Left ventricle myocardium inferior (tissue), 1 donor: ENCODE results near the gene MAGEF1. TPM values are rescaled to one million over a fixed set of nuclear protein-coding genes. Genes with fewer than 3 reads are reported as not detected.

ENCODE experiments used
- DNase-seq: peaks from one replicate; pipeline ENCODE4 v3.0.0-alpha.2; 2020
- H3K27ac ChIP-seq: fragments of 200-600 bp; replicated peaks from 2 replicates; pipeline ENCODE4 v1.8.0; 2021
- H3K27me3 ChIP-seq: fragments of 200-600 bp; 2 replicates; pipeline ENCODE4 v1.8.0; 2021; ENCODE audit warnings: low read depth
- H3K36me3 ChIP-seq: fragments of 200-600 bp; 2 replicates; pipeline ENCODE4 v1.8.0; 2021
- H3K4me1 ChIP-seq: fragments of 200-600 bp; 2 replicates; pipeline ENCODE4 v1.8.0; 2021
- H3K4me3 ChIP-seq: fragments of 200-600 bp; 2 replicates; pipeline ENCODE4 v1.8.0; 2021; ENCODE audit warnings: mild to moderate bottlenecking, moderate library complexity
- H3K9me3 ChIP-seq: fragments of 200-600 bp; replicated peaks from 2 replicates; pipeline ENCODE4 v1.8.0; 2021
- CTCF ChIP-seq: fragments of 200-600 bp; IDR thresholded peaks from 2 replicates; pipeline ENCODE4 v1.8.0; 2021; ENCODE audit warnings: antibody characterized with exemption, mild to moderate bottlenecking, borderline replicate concordance
- intact Hi-C: fragments of 100-400 bp; cut with micrococcal nuclease; formaldehyde crosslinking; loops from one replicate; pipeline ENCODE4 v1.11.0; 2022
- total RNA-seq: library from RNA; stranded (reverse); fragmentation: NEBNext Ultra II Directional; extraction: Animal tissue kit (Norgen Biotek cat#: 25700); gene quantifications from one replicate; pipeline ENCODE4 v1.2.1, GENCODE V29; 2021
- donor health status: DM: no; HTN: yes; CAD: no; lungs with severe emphysema.

The MAGEF1 gene
- total RNA-seq, 1 donor from 2014 or later: 35.7 TPM

- no peaks in the 10 kb centered on the region for H3K9me3 ChIP-seq
Observed at GRCh38 chr3:184683900-184684560, 27.8 kb downstream of the MAGEF1 start.

GRCh38 chr3:184683234-184683633, 28.6 kb downstream of the MAGEF1 start:
- Histone ChIP-seq H3K4me1 (peaks cover 33% of the 10 kb centered on the region), H3K36me3 (no peaks in the 10 kb centered on the region), H3K4me3 (no peak overlapping the region), H3K27ac (no peak overlapping the region), H3K9me3 (no peaks in the 10 kb centered on the region), H3K27me3 (no peaks in the 10 kb centered on the region)
- DNase-seq: no peak
- intact Hi-C loops: no loop called here
- TF ChIP-seq CTCF: no peak

More at GRCh38 chr3:184683900-184684560, 27.8 kb downstream of the MAGEF1 start:
- intact Hi-C loops: no loop called here
- DNase-seq: no peak
- H3K27ac ChIP-seq: no peak overlapping the region
- peaks cover 35% of the 10 kb centered on the region for H3K4me1 ChIP-seq
- H3K36me3 ChIP-seq: no peaks in the 10 kb centered on the region
- H3K27me3 ChIP-seq: no peaks in the 10 kb centered on the region
- H3K4me3 ChIP-seq: no peak overlapping the region
- no peak for TF ChIP-seq CTCF

- Histone ChIP-seq H3K36me3 (no peaks in the 10 kb centered on the region), H3K9me3 (no peaks in the 10 kb centered on the region), H3K27ac (no peak overlapping the region), H3K27me3 (no peaks in the 10 kb centered on the region), H3K4me1 (peaks cover 28% of the 10 kb centered on the region), H3K4me3 (no peak overlapping the region)
- DNase-seq: no peak
- intact Hi-C loops: no loop called here
- no peak for TF ChIP-seq CTCF
Observed at GRCh38 chr3:184682671-184683070, 29.2 kb downstream of the MAGEF1 start.

GRCh38 chr3:184680385-184681345, 31.2 kb downstream of the MAGEF1 start:
- H3K27ac ChIP-seq: peak overlapping the region; percentile 33

More at GRCh38 chr3:184680385-184681345, 31.2 kb downstream of the MAGEF1 start:
- TF ChIP-seq CTCF: no peak
- Histone ChIP-seq H3K9me3 (no peaks in the 10 kb centered on the region), H3K27me3 (no peaks in the 10 kb centered on the region), H3K4me3 (no peak overlapping the region), H3K4me1 (peaks cover 23% of the 10 kb centered on the region), H3K36me3 (no peaks in the 10 kb centered on the region)
- intact Hi-C loops: no loop called here
- no peak for DNase-seq
